GM18519 (cell line): ENCODE data around the gene HAUS2.

Experiments
- ATAC-seq: cut with Tn5 transposase; IDR thresholded peaks from one replicate; pipeline ENCODE4 v1.9.1; 2021; ENCODE audit warnings: mild to moderate bottlenecking, moderate library complexity; ENCODE audit not compliant: unreplicated experiment, low FRiP score

HAUS2 gene

DNA sequence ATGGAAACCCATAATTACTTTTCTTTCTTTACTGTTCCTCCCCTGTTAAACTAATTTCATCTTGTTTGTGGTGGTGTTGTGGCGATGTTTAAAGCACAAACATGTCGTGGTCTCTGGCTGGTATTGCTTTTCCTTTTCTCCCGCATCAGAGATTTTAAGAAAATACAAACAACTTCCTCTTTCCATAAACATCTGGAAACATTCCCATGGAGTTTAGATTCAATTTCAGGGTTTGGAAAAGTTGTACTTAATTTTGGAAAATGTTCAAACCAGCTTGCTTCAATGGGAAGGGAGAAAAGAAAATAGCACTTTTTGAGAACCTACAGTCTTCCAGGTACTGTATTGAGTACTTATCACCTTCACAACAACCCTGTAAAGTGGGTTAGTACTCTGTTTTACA lies 57.2 kb downstream of the HAUS2 start:
- ATAC-seq, result no peak

DNA sequence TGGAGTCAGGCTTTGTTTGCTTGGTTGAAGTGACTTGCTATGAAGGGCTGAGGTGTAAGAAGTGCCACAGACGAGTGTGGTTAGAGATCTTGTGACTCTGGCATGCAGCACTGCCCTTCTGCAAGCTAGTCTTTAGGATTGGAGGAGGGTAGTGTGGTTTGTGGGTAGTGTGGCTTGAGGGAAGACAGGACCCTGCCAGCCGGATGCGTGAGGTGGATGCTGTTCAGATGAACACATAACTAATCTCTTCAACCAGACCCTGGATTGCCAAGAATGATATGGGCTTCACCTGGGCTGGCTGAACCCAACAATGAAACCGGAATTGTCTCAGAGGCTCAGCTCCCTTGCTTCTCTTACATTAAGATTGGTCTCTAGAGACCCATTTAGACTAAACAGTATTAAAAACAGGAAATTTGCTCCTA lies 59.5 kb downstream of the HAUS2 start:
- ATAC-seq, result no peak

DNA sequence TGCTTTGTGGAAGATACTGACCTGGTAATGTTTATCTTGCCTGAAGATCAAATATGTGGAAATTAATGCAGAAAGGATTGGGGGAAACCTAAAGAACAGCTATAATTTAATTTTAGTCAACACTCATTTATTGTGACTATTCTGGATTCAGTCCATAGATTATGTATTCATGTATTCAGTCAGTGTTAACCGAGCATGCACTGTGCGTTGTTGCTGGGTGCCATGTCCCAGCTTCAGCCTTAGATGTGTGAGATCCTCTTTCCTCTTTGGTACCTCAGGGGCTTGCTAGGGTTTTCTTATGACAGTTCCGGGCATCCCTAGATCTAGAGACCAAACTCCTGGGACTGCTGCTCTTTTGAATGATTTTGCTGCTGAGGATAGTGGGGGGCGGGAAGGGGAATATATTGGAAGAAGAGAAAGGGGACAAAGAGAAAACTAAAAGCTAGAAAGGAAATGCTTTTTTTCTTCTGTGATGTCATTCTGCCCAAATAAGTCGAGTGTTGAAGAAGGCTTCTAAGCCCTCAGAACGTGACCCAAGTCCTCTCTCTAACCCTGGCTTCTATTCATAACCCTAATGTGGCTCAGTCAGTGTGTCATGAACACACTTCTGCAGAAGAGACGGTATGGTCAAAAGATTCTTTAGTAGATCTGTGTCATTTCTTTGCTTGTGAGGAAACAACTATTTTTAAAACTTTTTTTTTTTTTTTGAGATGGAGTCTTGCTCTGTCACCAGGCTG lies 60.3 kb downstream of the HAUS2 start:
- no peak for ATAC-seq

- no peak for ATAC-seq
Observed at GRCh38 chr15:42611532-42611931, 62.9 kb downstream of the HAUS2 start.

DNA sequence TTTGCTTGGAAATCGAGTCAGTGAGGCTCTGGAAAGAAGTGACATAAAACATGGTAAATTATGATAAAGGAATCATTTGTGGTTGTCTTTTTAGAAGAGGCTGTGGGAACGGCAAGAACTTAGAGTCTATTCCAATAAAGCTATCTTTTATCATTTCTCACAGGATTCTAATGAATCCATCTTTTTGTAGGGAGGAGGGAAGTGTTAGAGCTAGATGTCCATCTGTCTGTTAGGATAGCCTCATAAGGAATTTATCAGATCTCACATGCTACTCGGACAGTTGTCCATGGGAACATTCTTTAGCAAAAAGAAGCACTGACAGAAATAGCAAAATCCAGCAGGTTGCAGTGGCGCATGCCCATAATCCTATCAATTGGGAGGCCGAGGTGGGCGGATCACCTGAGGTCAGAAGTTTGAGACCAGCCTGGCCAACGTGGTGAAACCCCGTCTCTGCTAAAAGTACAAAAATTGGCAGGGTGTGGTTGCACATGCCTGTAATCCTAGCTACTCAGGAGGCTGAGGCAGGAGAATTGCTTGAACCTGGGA lies 63.8 kb downstream of the HAUS2 start:
- no peak for ATAC-seq

DNA sequence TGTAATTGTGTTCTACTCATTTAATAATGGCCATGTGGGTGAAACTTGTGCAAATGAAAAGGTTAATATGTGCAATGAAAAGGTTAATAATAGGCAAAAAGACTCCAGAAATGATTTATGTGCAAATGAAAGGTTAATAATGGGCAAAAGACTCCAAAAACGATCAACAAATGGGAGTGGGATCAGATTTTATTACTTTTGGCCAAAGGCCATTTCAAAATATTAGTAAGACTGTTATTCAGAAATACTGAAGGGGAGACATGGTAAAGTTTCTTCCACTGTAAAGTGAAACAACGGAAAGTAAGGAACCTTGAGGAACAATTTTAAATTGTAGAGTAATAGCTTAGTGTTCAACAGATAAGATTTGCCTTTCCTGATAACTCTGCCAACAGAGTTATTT lies 67.5 kb downstream of the HAUS2 start:
- ATAC-seq, result no peak
